Ascending aorta (tissue), 2 donors: ENCODE results near the gene MEX3C. TPM values are rescaled to one million over a fixed set of nuclear protein-coding genes. Genes with fewer than 3 reads are reported as not detected.

ENCODE experiments used
- DNase-seq, 2 donors: peaks; one replicate each; pipeline ENCODE4 v3.0.0-alpha.2; 2019; ENCODE audit warnings: low spot score in 2 of 2
- H3K27ac ChIP-seq, 2 donors: fragments of 200-600 bp; sonication (generic); one replicate each; pipeline ENCODE4 v1.5.1; 2016 to 2017; ENCODE audit warnings: mild to moderate bottlenecking in 1 of 2
- H3K27me3 ChIP-seq: fragments of 200-600 bp; sonication (generic); one replicate; pipeline ENCODE4 v1.5.1; 2017
- H3K36me3 ChIP-seq, 2 donors: fragments of 200-600 bp; sonication (generic); one replicate each; pipeline ENCODE4 v1.5.1; 2016
- H3K4me1 ChIP-seq, 2 donors: fragments of 200-600 bp; sonication (generic); one replicate each; pipeline ENCODE4 v1.5.1; 2016 to 2017; ENCODE audit warnings: mild to moderate bottlenecking in 1 of 2
- H3K4me3 ChIP-seq, 2 donors: fragments of 200-600 bp; sonication (generic); one replicate each; pipeline ENCODE4 v1.5.1; 2016 to 2017; ENCODE audit warnings: mild to moderate bottlenecking in 1 of 2
- H3K9me3 ChIP-seq, 2 donors: fragments of 200-600 bp; sonication (generic); one replicate each; pipeline ENCODE4 v1.5.1; 2016
- intact Hi-C: fragments of 100-400 bp; cut with DNase I; formaldehyde crosslinking; loops from one replicate; pipeline ENCODE4 v1.15.1; 2023
- total RNA-seq: library from RNA; depleted of rRNA; stranded (reverse); fragments of >200 nt; gene quantifications from one replicate; pipeline ENCODE4 v1.1.0, GENCODE V29; 2016
- TF ChIP-seq, protein P1 (sequence below), 3 experiments: fragments of 200-600 bp in 2 of 3; fragments of 450-650 bp in 1 of 3; sonication (generic) in 2 of 3; IDR thresholded peaks; one replicate each; pipeline ENCODE4 v1.5.1; 2016 to 2019; ENCODE audit warnings: antibody characterized with exemption in 3 of 3, mild to moderate bottlenecking in 1 of 3, moderate library complexity in 1 of 3

Gene MEX3C
- total RNA-seq, 1 donor from 2014 or later: 97.7 TPM

GRCh38 chr18:51190000-51190399, 7.5 kb downstream of the MEX3C start:
- intact Hi-C loops: loop anchor here (10.0 kb wide), 1 partner anchor 1375 kb away; the partner anchor contains the start of gene ACAA2
- no peak for DNase-seq
- H3K4me1 ChIP-seq: peaks cover 0 to 18% of the 10 kb centered on the region in 2 donors
- no peaks in the 10 kb centered on the region for H3K9me3 ChIP-seq
- no peak overlapping the region for H3K4me3 ChIP-seq
- H3K27me3 ChIP-seq: no peaks in the 10 kb centered on the region
- TF ChIP-seq, protein P1, sequence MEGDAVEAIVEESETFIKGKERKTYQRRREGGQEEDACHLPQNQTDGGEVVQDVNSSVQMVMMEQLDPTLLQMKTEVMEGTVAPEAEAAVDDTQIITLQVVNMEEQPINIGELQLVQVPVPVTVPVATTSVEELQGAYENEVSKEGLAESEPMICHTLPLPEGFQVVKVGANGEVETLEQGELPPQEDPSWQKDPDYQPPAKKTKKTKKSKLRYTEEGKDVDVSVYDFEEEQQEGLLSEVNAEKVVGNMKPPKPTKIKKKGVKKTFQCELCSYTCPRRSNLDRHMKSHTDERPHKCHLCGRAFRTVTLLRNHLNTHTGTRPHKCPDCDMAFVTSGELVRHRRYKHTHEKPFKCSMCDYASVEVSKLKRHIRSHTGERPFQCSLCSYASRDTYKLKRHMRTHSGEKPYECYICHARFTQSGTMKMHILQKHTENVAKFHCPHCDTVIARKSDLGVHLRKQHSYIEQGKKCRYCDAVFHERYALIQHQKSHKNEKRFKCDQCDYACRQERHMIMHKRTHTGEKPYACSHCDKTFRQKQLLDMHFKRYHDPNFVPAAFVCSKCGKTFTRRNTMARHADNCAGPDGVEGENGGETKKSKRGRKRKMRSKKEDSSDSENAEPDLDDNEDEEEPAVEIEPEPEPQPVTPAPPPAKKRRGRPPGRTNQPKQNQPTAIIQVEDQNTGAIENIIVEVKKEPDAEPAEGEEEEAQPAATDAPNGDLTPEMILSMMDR (IDR thresholded peaks at IDR 0.05): no peak
- no peak overlapping the region for H3K27ac ChIP-seq
- H3K36me3 ChIP-seq: no peaks in the 10 kb centered on the region

- TF ChIP-seq, protein P1 (IDR thresholded peaks at IDR 0.05): no peak
- Histone ChIP-seq H3K27me3 (no peaks in the 10 kb centered on the region), H3K36me3 (no peaks in the 10 kb centered on the region), H3K9me3 (no peaks in the 10 kb centered on the region), H3K4me3 (no peak overlapping the region), H3K27ac (no peak overlapping the region), H3K4me1 (peaks cover 0 to 7% of the 10 kb centered on the region in 2 donors)
- no peak for DNase-seq
- intact Hi-C loops: no loop called here
These were observed 9.3 kb downstream of the MEX3C start for GRCh38 chr18:51188024-51188701.

- no peaks in the 10 kb centered on the region for H3K27me3 ChIP-seq
- no peaks in the 10 kb centered on the region for H3K4me1 ChIP-seq
- intact Hi-C loops: no loop called here
- H3K27ac ChIP-seq: no peak overlapping the region
- H3K9me3 ChIP-seq: no peaks in the 10 kb centered on the region
- TF ChIP-seq, protein P1 (IDR thresholded peaks at IDR 0.05): no peak
- H3K36me3 ChIP-seq: no peaks in the 10 kb centered on the region
- no peak for DNase-seq
- H3K4me3 ChIP-seq: no peak overlapping the region
These were observed 12.4 kb downstream of the MEX3C start for GRCh38 chr18:51185075-51185474.

DNA sequence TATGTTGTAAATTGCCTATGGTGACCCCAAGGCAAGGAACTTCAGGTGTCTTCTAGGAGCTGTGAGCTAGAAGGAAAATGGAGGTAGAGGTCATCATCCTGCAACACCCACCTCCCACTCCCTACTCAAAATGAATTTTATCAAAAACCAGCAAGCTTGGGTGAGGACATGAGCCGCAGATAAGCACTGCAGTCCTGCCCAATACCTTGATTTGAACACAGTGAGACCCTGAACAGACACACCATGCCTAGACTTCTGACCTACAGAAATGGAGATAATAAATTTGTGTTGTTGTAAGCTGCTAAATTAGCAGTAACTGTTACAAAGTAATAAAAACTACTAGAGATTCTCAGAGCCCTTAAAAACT, 13.4 kb downstream of the MEX3C start:
- DNase-seq: no peak
- TF ChIP-seq, protein P1 (IDR thresholded peaks at IDR 0.05): no peak
- no peaks in the 10 kb centered on the region for H3K36me3 ChIP-seq
- intact Hi-C loops: no loop called here
- no peaks in the 10 kb centered on the region for H3K9me3 ChIP-seq
- H3K27me3 ChIP-seq: no peaks in the 10 kb centered on the region
- H3K4me3 ChIP-seq: no peak overlapping the region
- no peak overlapping the region for H3K27ac ChIP-seq
- no peaks in the 10 kb centered on the region for H3K4me1 ChIP-seq

DNA sequence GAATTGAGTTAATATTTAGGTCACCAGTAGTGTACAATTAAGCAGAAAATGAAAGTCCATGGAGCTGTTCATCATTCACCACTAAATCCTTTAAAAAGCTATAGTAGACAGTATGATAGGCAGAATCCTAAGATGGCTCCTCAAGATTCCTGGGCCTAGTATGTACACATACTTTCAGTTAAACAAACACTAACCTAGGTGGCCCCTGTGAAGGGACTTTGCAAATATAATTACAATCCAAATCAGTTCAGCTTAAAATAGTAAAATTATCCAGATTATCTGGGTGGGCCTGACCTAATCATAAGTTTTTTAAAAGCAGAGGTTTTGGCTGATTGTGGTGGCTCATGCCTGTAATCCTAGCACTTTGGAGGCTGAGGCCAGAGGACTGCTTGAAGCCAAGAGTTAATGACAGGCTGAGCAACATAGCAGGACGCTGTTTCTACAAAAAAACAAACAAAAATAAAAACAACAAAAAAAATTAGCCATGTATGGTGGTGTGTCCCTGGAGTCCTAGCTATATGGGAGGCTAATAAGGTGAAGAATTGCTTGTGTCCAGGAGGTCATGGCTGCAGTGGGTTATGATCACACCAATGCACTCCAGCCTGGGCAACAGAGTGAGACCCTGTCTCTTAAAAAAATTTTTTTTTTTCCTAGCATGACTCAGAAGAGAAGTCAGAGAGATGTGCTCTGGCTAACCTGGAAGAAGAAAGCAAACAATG, 13.9 kb downstream of the MEX3C start:
- H3K27me3 ChIP-seq: no peaks in the 10 kb centered on the region
- no peak overlapping the region for H3K27ac ChIP-seq
- H3K36me3 ChIP-seq: no peaks in the 10 kb centered on the region
- no peaks in the 10 kb centered on the region for H3K9me3 ChIP-seq
- no peak for DNase-seq
- intact Hi-C loops: no loop called here
- TF ChIP-seq, protein P1 (IDR thresholded peaks at IDR 0.05): no peak
- H3K4me3 ChIP-seq: no peak overlapping the region
- no peaks in the 10 kb centered on the region for H3K4me1 ChIP-seq
